Measurements from ENCODE around the gene IL31. TPM values are rescaled to one million over a fixed set of nuclear protein-coding genes. Genes with fewer than 3 reads are reported as not detected.
A peak's percentile ranks its signal among the peaks of the same experiment; 100 is the strongest.

Gene IL31
- total and polyA plus RNA-seq, 4 donors, result not detected

DNA sequence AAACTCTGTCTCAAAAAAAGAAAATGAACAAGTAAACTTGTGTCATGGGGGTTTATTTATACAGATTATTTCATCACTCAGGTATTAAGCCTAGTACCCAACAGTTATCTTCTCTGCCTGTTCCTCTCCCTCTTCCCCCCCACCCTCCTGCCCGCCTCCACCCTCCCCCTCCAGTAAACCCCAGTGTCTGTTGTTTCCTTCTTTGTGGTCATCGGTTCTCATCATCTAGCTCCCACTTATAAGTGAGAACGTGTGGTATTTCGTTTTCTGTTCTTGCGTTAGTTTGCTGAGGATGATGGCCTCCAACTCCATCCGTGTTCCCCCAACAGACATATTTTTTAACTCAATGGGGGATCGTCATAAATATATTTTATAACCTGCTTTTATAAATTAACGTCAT lies 12.3 kb downstream of the IL31 start:
- Histone ChIP-seq H3K27me3 (ENCODE audit: control insufficient read depth, insufficient read depth, low read length) (no peaks in the 10 kb centered on the region), H3K4me3 (ENCODE audit: low read depth, low read length) (no peak overlapping the region), H3K27ac (ENCODE audit: low read depth, low read length) (no peak overlapping the region), H3K4me1 (ENCODE audit: control insufficient read depth, insufficient read depth, low read length) (no peaks in the 10 kb centered on the region), H3K9me3 (ENCODE audit: control insufficient read depth, insufficient read depth, low read length) (no peaks in the 10 kb centered on the region), H3K36me3 (ENCODE audit: control insufficient read depth, insufficient read depth, low read length) (no peaks in the 10 kb centered on the region)
- WGBS (ENCODE audit: insufficient coverage), result 100% methylated on average over 3 of the region's 8 CpGs
- no peak for DNase-seq (ENCODE audit: low read depth in 4 of 6, low spot score in 6 of 6)

DNA sequence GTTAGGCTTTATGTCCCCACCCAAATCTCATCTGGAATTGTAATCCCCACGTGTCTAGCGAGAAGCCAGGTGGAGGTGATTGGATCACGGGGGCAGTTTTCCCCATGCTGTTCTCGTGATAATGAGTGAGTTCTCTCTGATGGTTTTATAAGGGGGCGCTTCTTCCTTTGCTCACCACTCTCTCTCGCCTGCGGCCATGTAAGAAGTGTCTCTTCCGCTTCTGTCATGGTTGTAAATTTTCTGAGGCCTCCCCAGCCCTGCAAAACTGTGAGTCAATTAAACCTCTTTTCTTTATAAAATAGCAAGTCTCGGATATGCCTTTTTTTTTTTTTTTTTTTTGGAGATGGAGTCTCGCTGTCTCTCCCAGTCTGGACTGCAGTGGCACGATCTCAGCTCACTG lies 13.3 kb downstream of the IL31 start:
- H3K9me3 ChIP-seq (ENCODE audit: control insufficient read depth, insufficient read depth, low read length), result no peaks in the 10 kb centered on the region
- no peaks in the 10 kb centered on the region for H3K36me3 ChIP-seq (ENCODE audit: control insufficient read depth, insufficient read depth, low read length)
- DNase-seq (ENCODE audit: low read depth in 4 of 6, low spot score in 6 of 6), result no peak
- no peak overlapping the region for H3K27ac ChIP-seq (ENCODE audit: low read depth, low read length)
- no peaks in the 10 kb centered on the region for H3K4me1 ChIP-seq (ENCODE audit: control insufficient read depth, insufficient read depth, low read length)
- H3K4me3 ChIP-seq (ENCODE audit: low read depth, low read length), result no peak overlapping the region
- H3K27me3 ChIP-seq (ENCODE audit: control insufficient read depth, insufficient read depth, low read length), result no peaks in the 10 kb centered on the region
- 83% methylated on average over 2 of the region's 11 CpGs for WGBS (ENCODE audit: insufficient coverage)

DNA sequence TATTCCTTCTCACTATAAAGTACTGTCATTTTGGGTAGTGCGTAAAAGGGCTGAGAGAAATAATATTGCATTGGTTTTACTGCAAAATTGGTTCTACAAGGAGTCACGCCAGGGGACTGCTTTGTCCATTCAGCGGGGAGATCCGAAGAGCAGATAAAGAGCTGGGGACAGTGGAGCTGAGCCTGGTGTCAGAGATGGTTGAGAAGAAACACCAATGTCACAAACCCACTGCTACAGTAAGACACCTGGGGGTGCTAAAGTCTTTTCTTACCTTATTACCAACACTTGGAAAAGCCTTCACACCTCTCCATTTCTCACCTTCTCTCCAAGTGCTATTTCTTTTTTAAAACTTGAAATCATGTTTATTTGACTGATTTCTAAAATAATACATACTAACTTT lies 14.1 kb downstream of the IL31 start:
- no peak overlapping the region for H3K27ac ChIP-seq (ENCODE audit: low read depth, low read length)
- H3K4me3 ChIP-seq (ENCODE audit: low read depth, low read length), result no peak overlapping the region
- no peaks in the 10 kb centered on the region for H3K9me3 ChIP-seq (ENCODE audit: control insufficient read depth, insufficient read depth, low read length)
- no CpG with 5 or more reads among the region's 4 CpGs for WGBS (ENCODE audit: insufficient coverage)
- H3K4me1 ChIP-seq (ENCODE audit: control insufficient read depth, insufficient read depth, low read length), result no peaks in the 10 kb centered on the region
- no peaks in the 10 kb centered on the region for H3K36me3 ChIP-seq (ENCODE audit: control insufficient read depth, insufficient read depth, low read length)
- H3K27me3 ChIP-seq (ENCODE audit: control insufficient read depth, insufficient read depth, low read length), result no peaks in the 10 kb centered on the region
- peak in 1 of 6 donors; percentile 21 for DNase-seq (ENCODE audit: low read depth in 4 of 6, low spot score in 6 of 6)

DNA sequence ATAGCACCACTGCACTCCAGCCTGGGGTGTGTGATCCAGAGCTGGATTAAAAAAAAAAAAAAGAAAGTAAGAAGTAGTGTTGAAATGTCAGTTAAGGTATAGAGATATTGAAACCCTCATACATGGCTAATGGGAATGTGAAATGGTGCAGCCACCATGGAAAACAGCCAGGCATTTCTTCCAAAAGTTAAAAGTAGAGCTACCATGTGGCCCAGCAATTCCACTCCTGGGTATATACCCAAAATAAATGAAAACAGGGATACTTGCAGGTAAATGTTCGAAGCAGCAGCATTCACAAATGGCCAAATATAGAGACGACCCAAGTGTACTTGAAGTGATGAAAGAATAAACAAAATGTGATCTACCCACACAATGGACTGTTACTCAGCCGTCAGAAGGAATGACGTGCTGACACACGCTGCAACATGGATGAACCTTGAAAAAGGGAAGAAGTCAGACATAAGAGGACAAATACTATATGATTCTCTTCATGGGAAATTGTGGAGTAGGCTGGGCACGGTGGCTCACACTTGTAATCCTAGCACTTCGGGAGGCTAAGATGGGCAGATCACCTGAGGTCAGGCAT lies 15.2 kb downstream of the IL31 start:
- H3K4me1 ChIP-seq (ENCODE audit: control insufficient read depth, insufficient read depth, low read length), result no peaks in the 10 kb centered on the region
- DNase-seq (ENCODE audit: low read depth in 4 of 6, low spot score in 6 of 6), result no peak
- WGBS (ENCODE audit: insufficient coverage), result 95% methylated on average over 3 of the region's 7 CpGs
- no peak overlapping the region for H3K27ac ChIP-seq (ENCODE audit: low read depth, low read length)
- H3K36me3 ChIP-seq (ENCODE audit: control insufficient read depth, insufficient read depth, low read length), result no peaks in the 10 kb centered on the region
- no peaks in the 10 kb centered on the region for H3K27me3 ChIP-seq (ENCODE audit: control insufficient read depth, insufficient read depth, low read length)
- H3K9me3 ChIP-seq (ENCODE audit: control insufficient read depth, insufficient read depth, low read length), result no peaks in the 10 kb centered on the region
- H3K4me3 ChIP-seq (ENCODE audit: low read depth, low read length), result no peak overlapping the region

DNA sequence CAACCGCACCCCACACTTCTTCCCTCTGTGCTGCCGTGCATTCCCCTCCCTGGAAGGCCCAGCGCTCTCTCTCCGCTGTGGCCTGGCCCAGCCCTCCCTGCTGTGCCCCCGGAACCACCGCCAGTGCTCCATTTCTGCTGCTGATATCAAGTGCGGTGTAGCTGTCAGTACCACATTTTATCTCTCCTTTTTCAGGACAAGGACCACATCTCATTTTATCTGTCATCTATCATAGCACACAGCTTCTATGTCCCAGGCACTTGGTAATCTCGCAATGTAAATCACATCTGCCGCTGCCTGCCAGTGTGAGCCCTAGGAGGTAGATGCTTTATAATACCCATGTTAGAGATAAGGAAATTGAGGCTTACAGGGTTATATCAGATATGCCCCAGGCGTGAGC lies 18.3 kb downstream of the IL31 start:
- 56% methylated on average over 7 of the region's 10 CpGs for WGBS (ENCODE audit: insufficient coverage)
- H3K36me3 ChIP-seq (ENCODE audit: control insufficient read depth, insufficient read depth, low read length), result no peaks in the 10 kb centered on the region

DNA sequence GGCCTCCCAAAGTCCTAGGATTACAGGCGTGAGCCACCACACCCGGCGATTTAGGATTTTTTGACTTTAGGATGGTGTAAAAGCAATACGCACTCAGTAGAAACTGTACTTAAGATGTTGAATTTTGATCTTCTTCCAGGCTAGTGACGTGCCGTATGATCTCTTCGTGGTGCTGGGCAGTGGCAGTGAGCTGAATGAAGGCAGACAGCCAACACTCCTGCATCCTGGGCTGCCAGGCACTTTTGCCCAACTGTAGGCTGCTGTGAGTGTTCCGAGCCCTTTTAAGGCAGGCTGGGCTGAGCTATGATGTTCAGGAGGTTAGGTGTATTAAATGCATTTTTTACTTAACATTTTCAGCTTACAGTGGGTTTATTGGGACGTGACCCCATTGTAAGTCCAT lies 21.3 kb downstream of the IL31 start:
- Histone ChIP-seq H3K36me3 (ENCODE audit: control insufficient read depth, insufficient read depth, low read length) (peaks cover 2% of the 10 kb centered on the region), H3K4me3 (ENCODE audit: low read depth, low read length) (no peak overlapping the region), H3K4me1 (ENCODE audit: control insufficient read depth, insufficient read depth, low read length) (no peaks in the 10 kb centered on the region), H3K27ac (ENCODE audit: low read depth, low read length) (no peak overlapping the region), H3K27me3 (ENCODE audit: control insufficient read depth, insufficient read depth, low read length) (no peaks in the 10 kb centered on the region), H3K9me3 (ENCODE audit: control insufficient read depth, insufficient read depth, low read length) (no peaks in the 10 kb centered on the region)
- 70% methylated on average over 7 of the region's 9 CpGs for WGBS (ENCODE audit: insufficient coverage)
- no peak for DNase-seq (ENCODE audit: low read depth in 4 of 6, low spot score in 6 of 6)

More for the DNA sequence above, 18.3 kb downstream of the IL31 start:
- H3K4me1 ChIP-seq (ENCODE audit: control insufficient read depth, insufficient read depth, low read length), result no peaks in the 10 kb centered on the region
- no peaks in the 10 kb centered on the region for H3K27me3 ChIP-seq (ENCODE audit: control insufficient read depth, insufficient read depth, low read length)
- H3K9me3 ChIP-seq (ENCODE audit: control insufficient read depth, insufficient read depth, low read length), result no peaks in the 10 kb centered on the region
- H3K27ac ChIP-seq (ENCODE audit: low read depth, low read length), result no peak overlapping the region
- no peak for DNase-seq (ENCODE audit: low read depth in 4 of 6, low spot score in 6 of 6)
- no peak overlapping the region for H3K4me3 ChIP-seq (ENCODE audit: low read depth, low read length)

DNA sequence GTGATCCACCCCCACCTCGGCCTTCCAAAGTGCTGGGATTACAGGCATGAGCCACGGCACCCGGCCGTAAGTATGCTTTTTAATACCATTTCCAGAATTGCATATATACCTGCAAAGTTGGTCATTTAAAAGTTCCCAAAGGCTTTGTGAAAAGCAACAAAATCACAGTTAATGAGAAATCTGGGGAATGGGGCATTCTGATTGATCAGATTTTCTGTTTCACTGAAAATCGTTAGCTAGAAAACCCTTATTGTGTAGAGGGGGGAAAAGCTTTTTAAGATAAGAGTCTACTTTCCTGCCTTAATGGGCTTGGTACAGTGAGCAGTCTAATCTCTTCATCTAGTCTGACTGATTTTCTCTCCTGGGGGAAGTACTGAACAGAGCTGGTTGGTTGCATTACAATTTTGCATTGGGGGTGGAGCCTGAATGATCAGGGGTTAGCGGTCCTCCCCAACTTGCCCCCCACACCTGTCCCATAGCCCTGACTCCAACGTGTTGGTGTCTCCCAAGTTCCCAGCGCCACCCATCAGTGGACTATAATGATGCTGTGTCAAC lies 23.8 kb downstream of the IL31 start:
- no peak overlapping the region for H3K27ac ChIP-seq (ENCODE audit: low read depth, low read length)
- H3K36me3 ChIP-seq (ENCODE audit: control insufficient read depth, insufficient read depth, low read length), result peaks cover 15% of the 10 kb centered on the region
- no CpG with 5 or more reads among the region's 8 CpGs for WGBS (ENCODE audit: insufficient coverage)
- H3K9me3 ChIP-seq (ENCODE audit: control insufficient read depth, insufficient read depth, low read length), result no peaks in the 10 kb centered on the region
- H3K4me1 ChIP-seq (ENCODE audit: control insufficient read depth, insufficient read depth, low read length), result no peaks in the 10 kb centered on the region
- no peak overlapping the region for H3K4me3 ChIP-seq (ENCODE audit: low read depth, low read length)
- H3K27me3 ChIP-seq (ENCODE audit: control insufficient read depth, insufficient read depth, low read length), result no peaks in the 10 kb centered on the region
- DNase-seq (ENCODE audit: low read depth in 4 of 6, low spot score in 6 of 6), result peak in 1 of 6 donors; percentile 49

DNA sequence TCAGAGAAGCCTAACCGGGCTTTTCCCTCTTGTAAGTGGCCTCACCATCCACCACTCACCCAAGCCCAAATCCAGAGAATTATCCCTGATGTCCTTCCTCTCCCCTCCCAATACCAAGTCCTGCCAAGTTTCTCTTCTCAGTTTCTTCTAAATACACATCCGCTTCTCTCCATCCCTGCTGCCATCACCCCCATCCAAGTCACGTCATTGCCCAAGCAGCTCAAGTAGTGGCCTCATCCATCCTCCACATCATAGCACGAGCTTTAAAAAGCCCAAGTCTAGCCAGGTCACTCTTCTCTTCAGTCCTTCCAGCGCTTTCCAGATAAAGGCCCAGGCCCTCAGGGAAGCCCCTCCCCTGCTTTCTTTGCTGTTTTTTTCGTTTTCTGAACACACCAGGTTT lies 25.4 kb downstream of the IL31 start:
- no peaks in the 10 kb centered on the region for H3K9me3 ChIP-seq (ENCODE audit: control insufficient read depth, insufficient read depth, low read length)
- DNase-seq (ENCODE audit: low read depth in 4 of 6, low spot score in 6 of 6), result no peak
- H3K4me3 ChIP-seq (ENCODE audit: low read depth, low read length), result no peak overlapping the region
- H3K4me1 ChIP-seq (ENCODE audit: control insufficient read depth, insufficient read depth, low read length), result no peaks in the 10 kb centered on the region
- H3K27ac ChIP-seq (ENCODE audit: low read depth, low read length), result no peak overlapping the region
- 80% methylated on average over 6 of the region's 6 CpGs for WGBS (ENCODE audit: insufficient coverage)
- H3K27me3 ChIP-seq (ENCODE audit: control insufficient read depth, insufficient read depth, low read length), result no peaks in the 10 kb centered on the region
- H3K36me3 ChIP-seq (ENCODE audit: control insufficient read depth, insufficient read depth, low read length), result peaks cover 27% of the 10 kb centered on the region

DNA sequence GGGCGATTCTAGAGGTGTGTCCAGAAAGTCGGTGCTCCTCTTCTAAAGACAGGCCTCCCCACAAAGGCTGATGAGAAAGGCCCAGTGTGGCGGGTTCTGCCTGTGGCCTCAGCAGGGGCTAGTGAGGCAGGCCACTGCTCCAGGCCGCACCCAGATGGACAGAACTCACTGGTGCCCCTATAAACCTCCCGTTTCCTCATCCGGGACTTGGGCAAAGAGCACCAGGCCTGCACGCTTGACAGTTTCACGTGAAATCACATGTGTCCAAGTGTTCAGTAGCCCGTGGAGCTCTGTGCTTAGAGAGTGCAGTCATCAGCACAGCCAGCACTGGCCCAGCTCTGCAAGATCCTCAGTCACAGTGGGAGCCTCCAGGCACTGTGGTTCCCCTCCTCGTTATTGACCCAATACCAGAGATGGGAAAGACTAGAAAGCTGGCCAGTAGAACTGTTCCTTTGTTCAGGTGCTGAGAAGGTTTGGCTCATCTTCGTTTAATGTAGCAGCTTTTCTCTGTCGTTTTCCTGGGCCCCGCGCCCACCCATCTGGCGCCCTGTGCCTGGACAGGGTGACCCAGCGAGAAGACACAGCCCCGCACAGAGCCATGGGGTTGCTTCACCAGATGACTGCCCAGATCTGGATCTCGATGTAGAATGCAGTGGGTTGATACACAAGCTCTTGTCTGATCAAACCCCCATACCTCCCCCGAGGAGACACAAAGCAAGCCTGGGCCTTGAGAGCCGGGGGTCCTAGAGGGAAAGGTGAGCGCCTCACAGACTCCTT lies 26.3 kb downstream of the IL31 start:
- no peaks in the 10 kb centered on the region for H3K27me3 ChIP-seq (ENCODE audit: control insufficient read depth, insufficient read depth, low read length)
- WGBS (ENCODE audit: insufficient coverage), result 87% methylated on average over 18 of the region's 21 CpGs
- no peaks in the 10 kb centered on the region for H3K9me3 ChIP-seq (ENCODE audit: control insufficient read depth, insufficient read depth, low read length)
- no peaks in the 10 kb centered on the region for H3K4me1 ChIP-seq (ENCODE audit: control insufficient read depth, insufficient read depth, low read length)
- H3K36me3 ChIP-seq (ENCODE audit: control insufficient read depth, insufficient read depth, low read length), result peaks cover 36% of the 10 kb centered on the region
- DNase-seq (ENCODE audit: low read depth in 4 of 6, low spot score in 6 of 6), result no peak
- H3K27ac ChIP-seq (ENCODE audit: low read depth, low read length), result no peak overlapping the region
- H3K4me3 ChIP-seq (ENCODE audit: low read depth, low read length), result no peak overlapping the region

Data from spinal cord (tissue), 10 donors.